SH-SY5Y (cell line): Measurements from ENCODE around the gene TRIM38.

Source experiments
- GATA2 ChIP-seq: IDR thresholded peaks from 2 replicates; pipeline ENCODE4 v1.6.1; 2011; ENCODE audit warnings: mild to moderate bottlenecking, low read depth, low read length
- GATA3 ChIP-seq: IDR thresholded peaks from 2 replicates; pipeline ENCODE4 v1.6.1; 2011; ENCODE audit warnings: low read depth, mild to moderate bottlenecking, low read length, moderate library complexity

- TF ChIP-seq GATA3: no peak
- no peak for TF ChIP-seq GATA2
Observed at GRCh38 chr6:25956226-25956625, 6.4 kb upstream of the TRIM38 start.
